HG03159 (cell line): ENCODE data around the gene ZNF432.
A peak's percentile ranks its signal among the peaks of the same experiment; 100 is the strongest.
"Not testable (repeated sequence)": the region's sequence is repeated elsewhere in the genome, so short reads cannot be mapped to it uniquely, and the experiment has no call there.

ENCODE experiments used
- ATAC-seq: cut with Tn5 transposase; IDR thresholded peaks from one replicate; pipeline ENCODE4 v1.9.1; 2021; ENCODE audit warnings: mild to moderate bottlenecking, moderate library complexity; ENCODE audit not compliant: unreplicated experiment

Gene ZNF432

GRCh38 chr19:52048555-52049501 is at the start of gene ZNF432:
TSS of gene ZNF432 (minus strand) at chr19:52048838. CDS start at chr19:52046868, 1,970 bp downstream.
- peak; percentile 86 for ATAC-seq

- not testable (repeated sequence) for ATAC-seq
Measured at GRCh38 chr19:52096416-52096815, 47.8 kb upstream of the ZNF432 start.

DNA sequence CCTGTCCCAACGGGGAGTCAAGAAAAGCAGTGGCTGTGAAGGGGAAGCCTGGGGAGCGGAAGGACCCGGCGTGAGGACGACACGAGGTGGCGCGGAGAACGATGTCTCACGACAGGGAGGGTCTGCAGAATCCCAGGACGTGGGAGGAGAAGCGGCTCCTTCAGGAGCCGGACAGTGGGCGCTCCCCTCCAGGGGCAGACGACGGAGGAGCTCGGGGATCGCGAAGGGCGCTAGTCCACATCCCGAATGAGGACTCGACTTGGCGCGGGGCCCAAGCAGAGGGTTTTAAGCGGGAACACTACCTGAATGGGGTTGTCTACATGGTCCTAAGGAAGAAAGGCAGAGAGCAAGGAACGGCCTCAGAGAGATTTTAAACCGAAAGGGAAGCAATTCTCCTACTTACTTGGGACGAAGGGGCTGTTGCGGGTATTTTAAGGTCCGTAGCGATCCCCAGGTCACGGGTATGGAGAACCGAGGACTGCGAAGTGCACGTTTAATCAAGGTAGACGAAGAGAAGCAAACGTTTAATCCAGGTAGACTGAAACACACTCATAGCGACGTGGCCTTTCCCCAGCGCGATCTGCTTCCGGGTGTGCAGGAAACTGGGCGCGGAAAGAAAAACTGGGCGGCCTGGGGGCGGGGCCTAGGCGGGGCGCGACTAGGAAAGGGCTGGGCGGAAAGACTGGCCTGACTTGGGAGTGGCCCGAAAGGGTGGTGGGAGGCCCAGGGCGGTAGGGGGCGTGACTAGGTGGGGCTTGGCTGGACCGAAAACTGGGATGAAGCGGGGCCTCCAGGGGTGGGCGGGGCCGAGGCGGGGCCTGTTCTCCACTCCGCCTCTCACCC is 46.8 kb upstream of the ZNF432 start, which contains the start of gene ZNF841:
TSS of gene ZNF841 (minus strand) at position 594 of the 843 bp plus-strand sequence. CDS start 10,964 bp downstream, outside the sequence.
- ATAC-seq = peak; percentile 91

- no peak for ATAC-seq
Measured at GRCh38 chr19:52094526-52095130, 46.0 kb upstream of the ZNF432 start.

- no peak for ATAC-seq
Measured at GRCh38 chr19:52086481-52086880, 37.8 kb upstream of the ZNF432 start.

DNA sequence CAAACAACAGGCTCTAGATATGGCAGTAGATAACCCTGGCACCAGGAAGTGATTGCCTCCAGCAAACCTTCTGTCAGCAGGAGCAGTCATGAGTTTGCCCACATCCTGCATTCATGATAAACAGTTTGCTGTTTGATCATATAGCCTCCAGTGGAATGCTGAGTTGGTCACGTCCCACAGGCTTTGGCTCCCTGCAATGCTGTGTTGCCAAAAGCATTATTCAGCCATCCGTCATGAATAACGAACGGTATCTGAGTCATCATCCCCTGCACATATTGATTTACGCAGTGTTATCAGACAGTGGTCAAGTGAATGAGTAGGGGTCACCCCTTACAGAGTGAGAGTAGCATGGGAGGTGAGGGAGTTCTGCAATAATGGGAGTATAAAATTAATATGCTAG is 21.9 kb upstream of the ZNF432 start:
- no peak for ATAC-seq

DNA sequence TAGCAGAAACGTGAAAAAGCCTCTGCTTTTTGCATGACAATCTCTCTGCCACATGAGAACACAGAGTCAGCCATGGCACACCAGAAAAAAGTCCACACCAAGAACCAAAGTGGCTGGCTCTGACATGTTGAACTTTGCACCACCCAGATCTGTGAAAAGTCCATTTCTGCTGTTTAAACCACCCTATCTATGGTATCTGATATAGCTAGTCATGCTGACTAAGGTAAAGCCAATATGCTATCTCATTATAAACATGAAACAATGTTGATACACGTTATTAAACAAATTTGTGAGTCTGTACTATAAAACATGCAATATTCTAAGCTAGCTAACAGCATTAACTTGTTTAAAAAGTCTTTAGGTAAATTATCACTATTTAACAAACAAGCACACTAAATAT is 21.0 kb upstream of the ZNF432 start:
- no peak for ATAC-seq

DNA sequence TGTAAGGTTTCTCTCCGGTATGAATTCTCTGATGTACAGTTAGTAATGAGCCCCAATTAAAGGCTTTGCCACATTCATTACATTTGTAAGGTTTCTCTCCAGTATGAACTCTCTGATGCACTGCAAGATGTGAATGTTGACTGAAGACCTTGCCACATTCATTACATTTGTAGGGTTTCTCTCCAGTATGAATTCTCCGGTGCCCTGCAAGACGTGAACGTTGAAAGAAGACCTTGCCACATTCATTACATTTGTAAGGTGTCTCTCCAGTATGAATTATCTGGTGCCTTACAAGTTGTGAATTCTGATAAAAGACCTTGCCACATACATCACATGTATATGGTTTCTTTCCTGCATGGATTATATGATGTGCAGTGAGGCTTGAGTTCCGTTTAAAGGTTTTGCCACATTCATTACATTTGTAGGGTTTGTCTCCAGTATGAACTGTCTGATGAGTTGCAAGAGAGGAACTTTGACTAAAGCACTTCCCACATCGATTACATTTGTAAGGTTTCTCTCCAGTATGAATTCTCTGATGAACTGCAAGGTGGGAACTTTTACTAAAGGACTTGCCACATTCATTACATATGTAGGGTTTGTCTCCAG is 17.7 kb upstream of the ZNF432 start:
- ATAC-seq = no peak

- no peak for ATAC-seq
Measured at GRCh38 chr19:52065399-52065798, 16.8 kb upstream of the ZNF432 start.

DNA sequence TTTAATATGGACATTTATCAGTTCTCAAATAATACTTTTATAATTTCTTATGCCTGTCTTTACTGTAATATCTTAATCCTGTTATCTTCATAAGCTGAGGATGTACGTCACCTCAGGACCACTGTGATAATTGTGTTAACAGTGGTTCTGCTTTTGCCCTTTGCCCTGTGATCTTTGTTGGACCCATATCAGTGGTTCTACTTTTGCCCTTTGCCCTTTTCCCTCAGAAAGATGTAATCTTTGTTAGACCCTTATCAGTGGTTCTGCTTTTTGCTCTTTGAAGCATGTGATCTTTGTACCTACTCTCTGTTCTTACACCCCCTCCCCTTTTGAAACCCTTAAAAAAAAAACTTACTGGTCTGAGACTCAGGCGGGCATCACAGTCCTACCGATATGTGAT is 7.8 kb upstream of the ZNF432 start:
- ATAC-seq = not testable (repeated sequence)

DNA sequence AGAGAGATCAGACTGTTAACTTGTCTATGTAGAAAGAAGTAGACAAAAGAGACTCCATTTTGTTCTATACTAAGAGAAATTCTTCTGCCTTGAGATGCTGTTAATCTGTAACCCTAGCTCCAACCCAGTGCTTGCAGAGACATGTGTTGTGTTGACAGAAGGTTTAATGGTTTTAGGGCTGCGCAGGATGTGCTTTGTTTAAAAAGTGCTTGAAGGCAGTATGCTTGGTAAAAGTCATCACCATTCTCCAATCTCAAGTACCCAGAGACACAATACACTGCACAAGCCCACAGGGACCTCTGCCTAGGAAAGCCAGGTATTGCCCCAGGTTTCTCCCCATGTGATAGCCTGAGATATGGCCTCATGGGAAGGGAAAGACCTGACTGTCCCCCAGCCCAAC is 3.1 kb upstream of the ZNF432 start:
- ATAC-seq = not testable (repeated sequence)

- no peak for ATAC-seq
Measured at GRCh38 chr19:52039169-52039568, 9.5 kb downstream of the ZNF432 start.

DNA sequence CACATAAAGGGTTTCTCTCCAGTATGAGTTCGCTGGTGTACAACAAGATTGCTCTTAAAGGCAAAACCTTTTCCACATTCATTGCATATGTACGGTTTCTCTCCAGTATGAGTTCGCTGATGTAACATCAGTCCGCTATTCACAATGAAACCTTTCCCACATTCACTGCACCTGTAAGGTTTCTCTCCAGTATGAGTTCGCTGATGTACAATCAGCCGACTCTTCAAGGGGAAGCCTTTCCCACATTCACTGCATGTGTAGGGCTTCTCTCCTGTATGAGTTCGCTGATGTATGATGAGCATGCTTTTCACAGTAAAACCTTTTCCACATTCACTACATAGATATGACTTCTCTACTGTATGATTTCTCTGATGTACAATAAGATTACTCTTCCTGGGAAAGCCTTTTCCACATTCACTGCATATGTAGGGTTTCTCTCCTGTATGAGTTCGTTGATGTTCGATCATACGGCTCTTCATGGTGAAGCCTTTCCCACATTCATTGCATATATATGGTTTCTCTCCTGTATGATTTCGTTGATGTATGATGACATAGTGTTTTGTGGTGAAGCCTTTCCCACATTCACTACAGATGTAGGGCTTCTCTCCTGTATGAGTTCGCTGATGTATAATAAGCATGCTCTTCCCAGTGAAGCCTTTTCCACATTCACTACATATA is 14.4 kb downstream of the ZNF432 start:
- ATAC-seq = no peak

DNA sequence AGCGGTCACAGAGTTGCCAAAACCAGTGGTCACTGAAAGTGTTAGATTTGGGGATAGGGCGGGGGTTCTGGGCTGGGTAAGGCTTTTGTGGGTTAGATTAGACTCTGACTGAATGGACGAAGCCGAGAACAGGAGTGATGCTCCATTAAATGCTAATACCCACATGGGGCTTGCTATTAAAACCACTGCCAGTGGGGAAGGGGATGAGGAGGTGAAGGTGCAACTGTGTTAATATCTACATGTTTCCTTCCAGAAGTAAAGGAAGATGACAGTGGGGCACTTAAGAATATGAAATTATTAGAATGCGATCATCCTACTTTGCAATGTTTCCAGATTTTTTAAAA is 19.9 kb downstream of the ZNF432 start:
- ATAC-seq = peak; percentile 28

DNA sequence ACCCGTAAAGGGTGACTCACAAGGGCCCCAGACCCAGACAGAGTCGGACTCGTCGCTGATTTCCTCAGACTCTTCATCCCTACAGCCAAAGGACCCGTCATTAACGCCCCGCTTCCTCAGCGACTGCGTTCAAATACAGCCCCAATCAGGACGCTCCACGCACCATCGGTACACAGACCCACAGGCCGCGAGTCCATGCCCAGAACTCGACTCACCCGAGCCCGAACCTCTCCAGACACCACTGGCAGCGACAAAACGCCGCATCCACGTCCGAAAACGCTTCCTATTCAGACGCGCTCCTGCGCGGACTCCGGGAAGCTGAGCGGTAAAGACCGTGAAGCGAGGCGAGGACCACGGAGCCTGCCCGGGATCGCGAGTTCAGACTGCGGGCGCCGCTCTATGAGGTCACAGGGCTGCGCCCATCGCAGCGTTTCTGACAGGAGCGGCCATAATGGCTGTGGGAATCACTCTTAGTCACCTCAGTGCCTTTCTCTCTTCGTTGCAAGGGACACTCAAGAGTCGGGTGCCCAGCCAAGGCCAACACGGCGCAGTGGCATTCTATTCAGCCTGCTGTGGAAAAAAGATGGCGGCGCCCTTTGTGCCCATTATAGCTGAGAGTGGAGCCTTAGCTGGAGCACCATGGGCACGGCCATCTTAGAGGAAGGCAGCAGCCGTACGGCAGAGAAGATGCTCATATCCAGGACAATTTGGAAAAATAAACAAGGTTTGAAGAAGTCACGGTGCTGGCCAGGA is 20.4 kb downstream of the ZNF432 start, which contains the start of gene ZNF614:
TSS of gene ZNF614 (minus strand) at position 353 of the 753 bp plus-strand sequence. CDS start 2,634 bp downstream, outside the sequence.
- peak; percentile 75 for ATAC-seq

GRCh38 chr19:52026255-52026990 is 22.2 kb downstream of the ZNF432 start:
- not testable (repeated sequence) for ATAC-seq

- not testable (repeated sequence) for ATAC-seq
Measured at GRCh38 chr19:52024478-52024877, 24.2 kb downstream of the ZNF432 start.

DNA sequence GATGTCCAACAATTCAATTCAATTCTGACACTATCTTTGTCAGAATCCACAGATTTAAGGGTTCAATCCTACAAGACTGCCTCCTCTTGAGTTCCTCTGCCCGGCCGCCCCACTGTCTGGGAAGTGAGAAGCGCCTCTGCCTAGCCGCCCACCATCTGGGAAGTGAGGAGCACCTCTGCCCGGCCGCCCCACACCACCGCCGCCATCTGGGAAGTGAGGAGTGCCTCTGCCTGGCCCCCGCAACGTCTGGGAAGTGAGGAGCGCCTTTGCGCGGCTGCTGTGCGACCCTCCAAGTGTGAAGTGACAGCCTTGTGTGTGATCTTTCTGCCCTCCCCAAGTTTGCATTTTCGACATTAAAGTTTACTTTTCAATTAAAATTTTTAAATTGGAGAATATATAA is 26.4 kb downstream of the ZNF432 start:
- no peak for ATAC-seq

- no peak for ATAC-seq
Measured at GRCh38 chr19:52020506-52020905, 28.1 kb downstream of the ZNF432 start.
